ENCODE results near the gene MRGPRE.

- TF ChIP-seq CTCF (IDR thresholded peaks at IDR 0.05), result no peak
- TF ChIP-seq POLR2A (IDR thresholded peaks at IDR 0.05), result no peak
- no peak for TF ChIP-seq POLR2AphosphoS5 (IDR thresholded peaks at IDR 0.05)
These were observed 3.8 kb downstream of the MRGPRE start for GRCh38 chr11:3228445-3228829.

Data from breast epithelium (tissue), 3 donors.